ENCODE measurements around the gene MICU2. TPM values are rescaled to one million over a fixed set of nuclear protein-coding genes. Genes with fewer than 3 reads are reported as not detected.

MICU2 gene
- total and polyA plus RNA-seq, 2 of the 4 experiments (the other 2 are of a cell fraction) = 14.9 to 25.0 TPM

DNA sequence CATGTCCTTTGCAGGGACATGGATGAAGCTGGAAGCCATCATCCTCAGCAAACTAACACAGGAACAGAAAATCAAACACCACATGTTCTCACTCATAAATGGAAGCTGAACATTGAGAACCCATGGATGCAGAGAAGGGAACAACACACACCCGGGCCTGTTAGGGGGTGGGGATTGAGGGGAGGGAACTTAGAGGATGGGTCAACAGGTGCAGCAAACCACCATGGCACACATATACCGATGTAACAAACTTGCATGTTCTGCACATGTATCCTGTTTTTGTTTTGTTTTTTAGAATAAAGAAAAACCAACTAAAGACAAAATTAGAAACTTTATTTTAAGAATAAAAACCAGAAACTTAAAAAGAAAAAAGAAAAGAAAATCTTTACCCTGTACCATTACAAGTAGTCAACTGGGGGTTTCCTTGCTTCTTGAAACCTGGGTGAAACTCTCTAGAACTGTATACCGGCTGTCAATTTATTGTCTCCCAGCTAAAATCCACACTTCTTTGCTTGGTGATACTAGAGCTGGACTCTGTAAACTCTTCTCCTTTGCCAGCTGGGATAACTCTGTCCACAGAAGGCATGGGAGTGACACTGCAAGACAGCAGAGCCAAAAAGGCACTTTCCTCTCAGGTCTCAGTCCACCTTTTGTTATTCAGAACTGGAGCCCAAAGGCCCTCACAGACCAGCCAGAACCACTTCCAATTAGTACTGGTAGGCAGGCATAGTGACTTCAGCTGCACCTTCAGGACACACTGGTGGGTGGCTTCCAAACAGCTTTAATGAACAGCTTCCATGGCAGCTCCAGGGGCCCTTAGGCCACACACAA is 9.0 kb downstream of the MICU2 start:
- no peak overlapping the region for H3K18ac ChIP-seq (ENCODE audit: low read depth, low read length)
- no peak overlapping the region for H3K4me3 ChIP-seq (ENCODE audit: insufficient read depth, low read depth, low read length)
- H2AK5ac ChIP-seq (ENCODE audit: low read depth, low read length) = no peak overlapping the region
- H2BK5ac ChIP-seq (ENCODE audit: low read depth, low read length, poor library complexity, severe bottlenecking) = no peak overlapping the region
- H3K9ac ChIP-seq (ENCODE audit: low read depth, low read length) = no peak overlapping the region
- no peak overlapping the region; the same call in 1 of the 2 replicates for H3K23ac ChIP-seq (ENCODE audit: low read depth, low read length)
- WGBS, 2 experiments (ENCODE audit: extremely low coverage in 2 of 2, insufficient read length in 1 of 2) = no CpG with 5 or more reads among the region's 3 CpGs
- H3K36me3 ChIP-seq (ENCODE audit: control insufficient read depth, insufficient read depth, low read length) = peaks cover 3% of the 10 kb centered on the region; the same call in 1 of the 2 replicates
- POLR2A ChIA-PET (ENCODE audit: unreplicated experiment) = interaction anchor here (0.6 kb wide), 1 partner anchor 82 kb away, joined by 4 read pairs; no protein-coding TSS in a partner anchor
- H3K4me1 ChIP-seq (ENCODE audit: control insufficient read depth, insufficient read depth, low read length) = no peaks in the 10 kb centered on the region
- in situ Hi-C loops (cut with MboI; ENCODE audit: low sequenced_read_pairs) = no loop called here
- no peak overlapping the region for H3K4me2 ChIP-seq (ENCODE audit: low read depth, low read length)
- dilution Hi-C loops (cut with HindIII; ENCODE audit: low sequenced_read_pairs, unreplicated experiment) = no loop called here
- no peak overlapping the region for H3K56ac ChIP-seq (ENCODE audit: extremely low read depth, insufficient read depth, low read length)
- no peak overlapping the region for H2AK9ac ChIP-seq (replicated peaks; ENCODE audit: low read depth, low read length, poor library complexity)
- H4K8ac ChIP-seq (ENCODE audit: low read depth in 2 of 2, low read length in 2 of 2) = no peak overlapping the region
- no peak overlapping the region for H3K27ac ChIP-seq (ENCODE audit: insufficient read depth, low read length)
- no peak overlapping the region for H2BK15ac ChIP-seq (ENCODE audit: low read depth, low read length)
- H2BK20ac ChIP-seq (ENCODE audit: low read depth, low read length) = no peak overlapping the region
- peak; percentile 17; the same call in 1 of the 2 replicates for ATAC-seq (ENCODE audit: low read depth)
- peaks cover 5% of the 10 kb centered on the region; the same call in 1 of the 2 replicates for H3K9me1 ChIP-seq (ENCODE audit: insufficient read depth, low read length)
- no peak for DNase-seq
- no peak overlapping the region for H3K14ac ChIP-seq (replicated peaks; ENCODE audit: low read depth, low read length)
- CTCF ChIA-PET = no interaction called here
- H4K91ac ChIP-seq (ENCODE audit: insufficient read depth, low read depth, low read length) = no peak overlapping the region
- H2AFZ ChIP-seq (replicated peaks; ENCODE audit: low read length, poor library complexity) = no peak overlapping the region
- H3K9me3 ChIP-seq (ENCODE audit: control insufficient read depth, insufficient read depth, low read length) = no peaks in the 10 kb centered on the region
- peaks cover 16 to 37% of the 10 kb centered on the region in 2 experiments for H3K79me1 ChIP-seq (ENCODE audit: low read depth in 1 of 2, low read length in 2 of 2)
- H3K4ac ChIP-seq (ENCODE audit: low read depth, low read length) = no peak overlapping the region
- no peak overlapping the region for H2BK120ac ChIP-seq (ENCODE audit: low read depth, low read length)
- no TSS peak for BruUV-seq (replicated peaks)
- no peak overlapping the region for H4K5ac ChIP-seq (ENCODE audit: low read depth, low read length)
- no peak for TF ChIP-seq BHLHE40 (IDR thresholded peaks at IDR 0.05; ENCODE audit: low read depth, low read length)
- TF ChIP-seq RCOR1 (IDR thresholded peaks at IDR 0.05; ENCODE audit: insufficient replicate concordance, low read length) = no peak
- TF ChIP-seq POLR2A (IDR thresholded peaks at IDR 0.05; ENCODE audit: low read depth, low read length) = no peak
- TF ChIP-seq RFX5 (IDR thresholded peaks at IDR 0.05; ENCODE audit: low read depth, low read length) = no peak
- TF ChIP-seq, protein P1, sequence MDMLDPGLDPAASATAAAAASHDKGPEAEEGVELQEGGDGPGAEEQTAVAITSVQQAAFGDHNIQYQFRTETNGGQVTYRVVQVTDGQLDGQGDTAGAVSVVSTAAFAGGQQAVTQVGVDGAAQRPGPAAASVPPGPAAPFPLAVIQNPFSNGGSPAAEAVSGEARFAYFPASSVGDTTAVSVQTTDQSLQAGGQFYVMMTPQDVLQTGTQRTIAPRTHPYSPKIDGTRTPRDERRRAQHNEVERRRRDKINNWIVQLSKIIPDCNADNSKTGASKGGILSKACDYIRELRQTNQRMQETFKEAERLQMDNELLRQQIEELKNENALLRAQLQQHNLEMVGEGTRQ (IDR thresholded peaks at IDR 0.05; ENCODE audit: low read depth, low read length) = no peak
- no peak for TF ChIP-seq MXI1 (IDR thresholded peaks at IDR 0.05; ENCODE audit: borderline replicate concordance, low read depth, low read length)
- TF ChIP-seq, protein P2, sequence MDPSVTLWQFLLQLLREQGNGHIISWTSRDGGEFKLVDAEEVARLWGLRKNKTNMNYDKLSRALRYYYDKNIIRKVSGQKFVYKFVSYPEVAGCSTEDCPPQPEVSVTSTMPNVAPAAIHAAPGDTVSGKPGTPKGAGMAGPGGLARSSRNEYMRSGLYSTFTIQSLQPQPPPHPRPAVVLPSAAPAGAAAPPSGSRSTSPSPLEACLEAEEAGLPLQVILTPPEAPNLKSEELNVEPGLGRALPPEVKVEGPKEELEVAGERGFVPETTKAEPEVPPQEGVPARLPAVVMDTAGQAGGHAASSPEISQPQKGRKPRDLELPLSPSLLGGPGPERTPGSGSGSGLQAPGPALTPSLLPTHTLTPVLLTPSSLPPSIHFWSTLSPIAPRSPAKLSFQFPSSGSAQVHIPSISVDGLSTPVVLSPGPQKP (IDR thresholded peaks at IDR 0.05; ENCODE audit: borderline replicate concordance, low read depth, low read length) = no peak
- no peak for TF ChIP-seq NFE2L2 (IDR thresholded peaks at IDR 0.05; ENCODE audit: low read depth, low read length)
- no peak for TF ChIP-seq SMC3 (IDR thresholded peaks at IDR 0.05; ENCODE audit: low read depth, low read length)
- no peak for TF ChIP-seq CEBPB (IDR thresholded peaks at IDR 0.05; ENCODE audit: low read depth, low read length)
- TF ChIP-seq MAFK (IDR thresholded peaks at IDR 0.05; ENCODE audit: low read depth, low read length) = no peak
- H3K27me3 ChIP-seq (ENCODE audit: control insufficient read depth, insufficient read depth, low read length) = no peaks in the 10 kb centered on the region
- H4K20me1 ChIP-seq (ENCODE audit: insufficient read depth, low read length) = peaks cover 17% of the 10 kb centered on the region
- intact Hi-C loops (cut with micrococcal nuclease) = no loop called here

Data from IMR-90 (cell line).